ENCODE data around the gene CDC16. TPM values are rescaled to one million over a fixed set of nuclear protein-coding genes. Genes with fewer than 3 reads are reported as not detected.

The CDC16 gene
- total and polyA plus RNA-seq, 9 of the 15 experiments (the other 6 are each of a cell fraction or from before 2014, with no cell fraction given) = 23.2 to 102 (median 51.6) TPM

GRCh38 chr13:114234645-114235421 is at the start of gene CDC16 (continued):
- TF ChIP-seq ZNF277 (CRISPR knock-in tag; IDR thresholded peaks at IDR 0.05; ENCODE audit: borderline replicate concordance) (no peak), MYC (IDR thresholded peaks at IDR 0.05; ENCODE audit: low read depth, low read length) (peak; percentile 84), MYC (CRISPR knock-in tag; IDR thresholded peaks at IDR 0.05; ENCODE audit: borderline replicate concordance, low read depth) (no peak), HEY1 (CRISPR knock-in tag; IDR thresholded peaks at IDR 0.05; ENCODE audit: borderline replicate concordance) (no peak), TARDBP (IDR thresholded peaks at IDR 0.05) (no peak), POLR3A (IDR thresholded peaks at IDR 0.05; ENCODE audit: borderline replicate concordance, extremely low read depth, insufficient read depth, insufficient read length) (no peak), ZNF165 (CRISPR knock-in tag; IDR thresholded peaks at IDR 0.05; ENCODE audit: borderline replicate concordance) (no peak), KLF16 (IDR thresholded peaks at IDR 0.05) (no peak), ARID2 (IDR thresholded peaks at IDR 0.05) (no peak), ZNF639 (CRISPR knock-in tag; conservative IDR thresholded peaks at IDR 0.05 in 1 of 2, IDR thresholded peaks at IDR 0.05 in 1 of 2) (peak in 1 of 2 experiments; percentile 90; a peak in 2 of 4 replicates), CAMTA2 (CRISPR knock-in tag; conservative IDR thresholded peaks at IDR 0.05) (0 out of 2 replicates have a peak, but pooled peaks have one; percentile 46), PKNOX1 (IDR thresholded peaks at IDR 0.05) (no peak)
- TF ChIP-seq, protein P1, sequence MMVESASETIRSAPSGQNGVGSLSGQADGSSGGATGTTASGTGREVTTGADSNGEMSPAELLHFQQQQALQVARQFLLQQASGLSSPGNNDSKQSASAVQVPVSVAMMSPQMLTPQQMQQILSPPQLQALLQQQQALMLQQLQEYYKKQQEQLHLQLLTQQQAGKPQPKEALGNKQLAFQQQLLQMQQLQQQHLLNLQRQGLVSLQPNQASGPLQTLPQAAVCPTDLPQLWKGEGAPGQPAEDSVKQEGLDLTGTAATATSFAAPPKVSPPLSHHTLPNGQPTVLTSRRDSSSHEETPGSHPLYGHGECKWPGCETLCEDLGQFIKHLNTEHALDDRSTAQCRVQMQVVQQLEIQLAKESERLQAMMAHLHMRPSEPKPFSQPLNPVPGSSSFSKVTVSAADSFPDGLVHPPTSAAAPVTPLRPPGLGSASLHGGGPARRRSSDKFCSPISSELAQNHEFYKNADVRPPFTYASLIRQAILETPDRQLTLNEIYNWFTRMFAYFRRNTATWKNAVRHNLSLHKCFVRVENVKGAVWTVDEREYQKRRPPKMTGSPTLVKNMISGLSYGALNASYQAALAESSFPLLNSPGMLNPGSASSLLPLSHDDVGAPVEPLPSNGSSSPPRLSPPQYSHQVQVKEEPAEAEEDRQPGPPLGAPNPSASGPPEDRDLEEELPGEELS (CRISPR knock-in tag; IDR thresholded peaks at IDR 0.05; ENCODE audit: borderline replicate concordance) = peak; percentile 82; the same call in 1 of the 2 replicates
- TF ChIP-seq, protein P2, sequence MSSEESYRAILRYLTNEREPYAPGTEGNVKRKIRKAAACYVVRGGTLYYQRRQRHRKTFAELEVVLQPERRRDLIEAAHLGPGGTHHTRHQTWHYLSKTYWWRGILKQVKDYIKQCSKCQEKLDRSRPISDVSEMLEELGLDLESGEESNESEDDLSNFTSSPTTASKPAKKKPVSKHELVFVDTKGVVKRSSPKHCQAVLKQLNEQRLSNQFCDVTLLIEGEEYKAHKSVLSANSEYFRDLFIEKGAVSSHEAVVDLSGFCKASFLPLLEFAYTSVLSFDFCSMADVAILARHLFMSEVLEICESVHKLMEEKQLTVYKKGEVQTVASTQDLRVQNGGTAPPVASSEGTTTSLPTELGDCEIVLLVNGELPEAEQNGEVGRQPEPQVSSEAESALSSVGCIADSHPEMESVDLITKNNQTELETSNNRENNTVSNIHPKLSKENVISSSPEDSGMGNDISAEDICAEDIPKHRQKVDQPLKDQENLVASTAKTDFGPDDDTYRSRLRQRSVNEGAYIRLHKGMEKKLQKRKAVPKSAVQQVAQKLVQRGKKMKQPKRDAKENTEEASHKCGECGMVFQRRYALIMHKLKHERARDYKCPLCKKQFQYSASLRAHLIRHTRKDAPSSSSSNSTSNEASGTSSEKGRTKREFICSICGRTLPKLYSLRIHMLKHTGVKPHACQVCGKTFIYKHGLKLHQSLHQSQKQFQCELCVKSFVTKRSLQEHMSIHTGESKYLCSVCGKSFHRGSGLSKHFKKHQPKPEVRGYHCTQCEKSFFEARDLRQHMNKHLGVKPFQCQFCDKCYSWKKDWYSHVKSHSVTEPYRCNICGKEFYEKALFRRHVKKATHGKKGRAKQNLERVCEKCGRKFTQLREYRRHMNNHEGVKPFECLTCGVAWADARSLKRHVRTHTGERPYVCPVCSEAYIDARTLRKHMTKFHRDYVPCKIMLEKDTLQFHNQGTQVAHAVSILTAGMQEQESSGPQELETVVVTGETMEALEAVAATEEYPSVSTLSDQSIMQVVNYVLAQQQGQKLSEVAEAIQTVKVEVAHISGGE (CRISPR knock-in tag; IDR thresholded peaks at IDR 0.05) = peak; percentile 90 to 99 (median 97)
- TF ChIP-seq, protein P3, sequence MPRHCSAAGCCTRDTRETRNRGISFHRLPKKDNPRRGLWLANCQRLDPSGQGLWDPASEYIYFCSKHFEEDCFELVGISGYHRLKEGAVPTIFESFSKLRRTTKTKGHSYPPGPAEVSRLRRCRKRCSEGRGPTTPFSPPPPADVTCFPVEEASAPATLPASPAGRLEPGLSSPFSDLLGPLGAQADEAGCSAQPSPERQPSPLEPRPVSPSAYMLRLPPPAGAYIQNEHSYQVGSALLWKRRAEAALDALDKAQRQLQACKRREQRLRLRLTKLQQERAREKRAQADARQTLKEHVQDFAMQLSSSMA (CRISPR knock-in tag; IDR thresholded peaks at IDR 0.05) = no peak
